Gastroesophageal sphincter (tissue), 3 donors: Measurements from ENCODE around the gene NRG2.

Source experiments
- CTCF ChIP-seq, 4 experiments: fragments of 200-600 bp in 2 of 4; fragments of 450-650 bp in 2 of 4; sonication (generic) in 1 of 4; IDR thresholded peaks; one replicate each; pipeline ENCODE4 v1.5.1; 2017 to 2019; ENCODE audit warnings: antibody characterized with exemption in 4 of 4, mild to moderate bottlenecking in 2 of 4, moderate library complexity in 2 of 4
- POLR2A ChIP-seq, 2 donors: fragments of 450-650 bp; IDR thresholded peaks; one replicate each; pipeline ENCODE4 v1.6.1; 2017; ENCODE audit warnings: antibody characterized with exemption in 2 of 2, mild to moderate bottlenecking in 2 of 2, moderate library complexity in 1 of 2
- POLR2AphosphoS5 ChIP-seq: sonication (generic); formaldehyde crosslinking; IDR thresholded peaks from one replicate; pipeline ENCODE4 v1.6.1; 2017; ENCODE audit warnings: antibody characterized with exemption

DNA sequence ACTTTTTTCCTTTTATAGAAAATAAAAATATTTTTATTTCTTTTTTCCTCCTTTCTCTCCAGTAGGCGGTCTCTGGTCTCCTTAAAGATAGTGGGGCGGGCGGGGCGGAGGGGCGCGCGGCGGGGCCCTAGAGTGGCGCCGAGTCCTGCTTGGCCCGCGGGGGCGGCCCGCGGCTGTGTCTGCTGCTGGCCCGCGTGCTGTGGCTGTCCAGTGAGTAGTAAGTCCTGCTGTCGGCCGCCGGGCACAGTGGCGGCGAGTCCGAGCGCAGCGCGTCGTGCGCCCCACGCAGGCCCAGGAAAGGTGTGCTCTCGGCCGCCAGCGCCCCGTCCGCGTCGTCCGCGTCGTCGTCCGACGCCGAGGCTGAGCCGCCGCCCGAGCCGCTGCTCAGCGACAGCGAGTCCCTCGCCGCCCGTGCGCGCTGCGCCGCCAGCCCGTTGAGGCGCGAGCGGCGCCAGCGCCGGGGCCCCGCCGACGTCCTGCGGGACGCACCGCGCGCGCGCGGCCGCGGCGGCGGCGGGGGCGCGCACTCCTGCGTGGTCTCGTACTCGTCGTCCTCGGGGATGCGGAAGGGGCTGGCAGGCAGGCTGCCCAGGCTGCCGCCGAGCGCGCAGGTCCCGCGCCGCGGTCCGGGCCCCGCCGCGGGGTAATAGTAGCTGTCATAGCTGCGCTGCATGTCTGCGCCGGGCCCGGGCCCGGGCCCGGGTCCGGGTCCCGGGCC is 195.2 kb downstream of the NRG2 start:
- TF ChIP-seq CTCF (IDR thresholded peaks at IDR 0.05), result peak in 3 of 4 experiments; percentile 20 to 33 (median 30)
- no peak for TF ChIP-seq POLR2AphosphoS5
- peak; percentile 41 to 51 for TF ChIP-seq POLR2A (IDR thresholded peaks at IDR 0.05)
